RPMI7951 (cell line): Measurements from ENCODE around the gene ABHD10. TPM values are rescaled to one million over a fixed set of nuclear protein-coding genes. Genes with fewer than 3 reads are reported as not detected.

Experiments
- DNase-seq: peaks from one replicate; pipeline ENCODE4 v3.0.0-alpha.2; 2012; ENCODE audit warnings: low read depth
- total RNA-seq: library from RNA; depleted of rRNA; stranded (reverse); fragments of >200 nt; shearing (Covaris generic); gene quantifications from 2 replicates; pipeline ENCODE4 v1.2.3, GENCODE V29; 2014

The ABHD10 gene
- total RNA-seq, 1 experiment from 2014 or later = 42.5 TPM

- DNase-seq = no peak
These were observed 13.3 kb upstream of the ABHD10 start for GRCh38 chr3:111965484-111965883.

GRCh38 chr3:111967068-111967467, 11.8 kb upstream of the ABHD10 start:
- no peak for DNase-seq

GRCh38 chr3:111967651-111968274, 11.1 kb upstream of the ABHD10 start:
- DNase-seq = peak; percentile 77

- DNase-seq = no peak
These were observed 10.3 kb upstream of the ABHD10 start for GRCh38 chr3:111968319-111969054.

GRCh38 chr3:111970376-111970775, 8.4 kb upstream of the ABHD10 start:
- no peak for DNase-seq

GRCh38 chr3:111971533-111972130, 7.2 kb upstream of the ABHD10 start:
- DNase-seq = no peak

GRCh38 chr3:111972891-111973290, 5.9 kb upstream of the ABHD10 start:
- no peak for DNase-seq

- DNase-seq = no peak
These were observed 3.7 kb upstream of the ABHD10 start for GRCh38 chr3:111975131-111975530.

GRCh38 chr3:111976254-111976653, 2.6 kb upstream of the ABHD10 start:
- no peak for DNase-seq

- DNase-seq = no peak
These were observed 710 bp downstream of the ABHD10 start for GRCh38 chr3:111979434-111980038.

- DNase-seq = no peak
These were observed 2.1 kb downstream of the ABHD10 start for GRCh38 chr3:111980716-111981456.

GRCh38 chr3:111981457-111981763, 2.6 kb downstream of the ABHD10 start:
- no peak for DNase-seq

- no peak for DNase-seq
These were observed 5.9 kb downstream of the ABHD10 start for GRCh38 chr3:111984636-111985298.

GRCh38 chr3:111986800-111987199, 8.0 kb downstream of the ABHD10 start:
- no peak for DNase-seq

- DNase-seq = peak; percentile 67
These were observed 10.3 kb downstream of the ABHD10 start for GRCh38 chr3:111989061-111989678.

- no peak for DNase-seq
These were observed 14.2 kb downstream of the ABHD10 start for GRCh38 chr3:111993038-111993437.

- DNase-seq = peak; percentile 36
These were observed 20.0 kb downstream of the ABHD10 start, which contains the start of gene TAGLN3 for GRCh38 chr3:111998636-111999483. Gene TAGLN3, plus strand, starts transcription at chr3:111998922. Its CDS starts 501 bp downstream, at chr3:111999423.

GRCh38 chr3:111999484-112000324, 20.9 kb downstream of the ABHD10 start:
- no peak for DNase-seq

GRCh38 chr3:112000367-112000771, 21.5 kb downstream of the ABHD10 start:
- no peak for DNase-seq
